SU-DHL-6 (cell line): ENCODE data around the gene OPRM1.

ENCODE experiments used
- CTCF ChIP-seq: fragments of 200-600 bp; sonication (generic); IDR thresholded peaks from one replicate; pipeline ENCODE4 v1.5.1; 2017; ENCODE audit warnings: antibody characterized with exemption, mild to moderate bottlenecking, low read length, moderate library complexity; ENCODE audit not compliant: insufficient read depth, poor library complexity, severe bottlenecking
- EZH2phosphoT487 ChIP-seq: fragments of 200-600 bp; sonication (generic), shearing (Covaris generic); conservative IDR thresholded peaks from 2 replicates; pipeline ENCODE4 v1.6.1; 2018; ENCODE audit warnings: mild to moderate bottlenecking, antibody characterized with exemption, low read length, moderate library complexity, mixed read lengths

- no peak for TF ChIP-seq CTCF
- TF ChIP-seq EZH2phosphoT487: no peak
These were observed 228.6 kb downstream of the OPRM1 start for GRCh38 chr6:154267508-154268106.
